GM23338 (cell line): Measurements from ENCODE around the gene SKP2. TPM values are rescaled to one million over a fixed set of nuclear protein-coding genes. Genes with fewer than 3 reads are reported as not detected.

Experiments
- ATAC-seq: fragments of 200-7000 bp; cut with Tn5 transposase; 3 replicates; pipeline ENCODE4 v1.9.1; 2020
- DNase-seq: peaks from one replicate; pipeline ENCODE4 v3.0.0-alpha.2; 2015; ENCODE audit warnings: low spot score
- H2AFZ ChIP-seq: fragments of 200-600 bp; sonication (generic); 2 replicates; pipeline ENCODE4 v1.8.0; 2016; ENCODE audit warnings: antibody characterized with exemption, mild to moderate bottlenecking, moderate library complexity
- H3F3A ChIP-seq: fragments of 200-600 bp; sonication (generic); replicated peaks from 2 replicates; pipeline ENCODE4 v1.8.0; 2017; ENCODE audit warnings: antibody characterized with exemption, mixed run types, low read depth
- H3K27ac ChIP-seq: fragments of 200-600 bp; sonication (generic); 2 replicates; pipeline ENCODE4 v1.6.1; 2016; ENCODE audit warnings: low read depth
- H3K27me3 ChIP-seq: fragments of 200-600 bp; sonication (generic); 2 replicates; pipeline ENCODE4 v1.8.0; 2016; ENCODE audit warnings: mild to moderate bottlenecking, mixed run types, moderate library complexity; ENCODE audit not compliant: insufficient read depth
- H3K36me3 ChIP-seq: fragments of 200-600 bp; sonication (generic); 2 replicates; pipeline ENCODE4 v1.8.0; 2016; ENCODE audit warnings: mild to moderate bottlenecking; ENCODE audit not compliant: insufficient read depth
- H3K4me1 ChIP-seq: fragments of 200-600 bp; sonication (generic); 2 replicates; pipeline ENCODE4 v1.8.0; 2016; ENCODE audit warnings: mild to moderate bottlenecking, moderate library complexity; ENCODE audit not compliant: insufficient read depth
- H3K4me2 ChIP-seq: fragments of 200-600 bp; sonication (generic); 2 replicates; pipeline ENCODE4 v1.7.1; 2017; ENCODE audit warnings: mixed run types
- H3K4me3 ChIP-seq: fragments of 200-600 bp; sonication (generic); 2 replicates; pipeline ENCODE4 v1.6.1; 2016; ENCODE audit warnings: mixed run types
- H3K79me2 ChIP-seq: fragments of 200-600 bp; sonication (generic); replicated peaks from 2 replicates; pipeline ENCODE4 v1.8.0; 2017; ENCODE audit warnings: mild to moderate bottlenecking; ENCODE audit not compliant: insufficient read depth
- H3K9me2 ChIP-seq: fragments of 200-600 bp; sonication (generic); 2 replicates; pipeline ENCODE4 v1.8.0; 2017; ENCODE audit not compliant: insufficient read depth
- H4K20me1 ChIP-seq: fragments of 200-600 bp; sonication (generic); replicated peaks from 2 replicates; pipeline ENCODE4 v1.8.0; 2017; ENCODE audit warnings: mild to moderate bottlenecking; ENCODE audit not compliant: insufficient read depth
- H3K27ac Mint-ChIP-seq: 2 replicates; pipeline ENCODE4 v1.8.0; 2020; ENCODE audit warnings: inconsistent platforms, mild to moderate bottlenecking, moderate library complexity, mixed read lengths
- H3K27me3 Mint-ChIP-seq: 3 replicates; pipeline ENCODE4 v1.8.0; 2022; ENCODE audit warnings: low read depth, mild to moderate bottlenecking, moderate library complexity, mixed read lengths, inconsistent platforms; ENCODE audit not compliant: insufficient read depth, poor library complexity
- H3K36me3 Mint-ChIP-seq: 3 replicates; pipeline ENCODE4 v1.8.0; 2021; ENCODE audit warnings: low read depth, mild to moderate bottlenecking, inconsistent platforms, moderate library complexity, mixed read lengths
- H3K4me1 Mint-ChIP-seq: 3 replicates; pipeline ENCODE4 v1.8.0; 2020; ENCODE audit warnings: mild to moderate bottlenecking, inconsistent platforms, mixed read lengths
- H3K4me3 Mint-ChIP-seq: 3 replicates; pipeline ENCODE4 v1.8.0; 2021; ENCODE audit warnings: moderate library complexity, mild to moderate bottlenecking, inconsistent platforms, mixed read lengths
- H3K9me3 Mint-ChIP-seq: 3 replicates; pipeline ENCODE4 v1.8.0; 2020; ENCODE audit warnings: moderate library complexity, mild to moderate bottlenecking, inconsistent platforms, mixed read lengths
- CREB1 ChIP-seq: fragments of 250-450 bp; sonication (Bioruptor Pico); IDR thresholded peaks from 2 replicates; pipeline ENCODE4 v1.5.0; 2020; ENCODE audit warnings: low read depth, mild to moderate bottlenecking, moderate library complexity
- EZH2phosphoT487 ChIP-seq: fragments of 200-600 bp; sonication (generic); IDR thresholded peaks from one replicate; pipeline ENCODE4 v1.8.1; 2018; ENCODE audit warnings: antibody characterized with exemption; ENCODE audit not compliant: unreplicated experiment
- JUNB ChIP-seq: IDR thresholded peaks from one replicate; pipeline ENCODE4 v1.6.1; 2016; ENCODE audit warnings: antibody characterized with exemption; ENCODE audit not compliant: unreplicated experiment
- NANOG ChIP-seq: IDR thresholded peaks from 2 replicates; pipeline ENCODE4 v1.6.1; 2016; ENCODE audit warnings: antibody characterized with exemption, borderline replicate concordance
- POLR2AphosphoS5 ChIP-seq: IDR thresholded peaks from 2 replicates; pipeline ENCODE4 v1.6.1; 2016; ENCODE audit warnings: antibody characterized with exemption, low read depth
- STAT1 ChIP-seq: IDR thresholded peaks from one replicate; pipeline ENCODE4 v1.6.1; 2016; ENCODE audit warnings: antibody characterized with exemption; ENCODE audit not compliant: unreplicated experiment
- ZNF331 ChIP-seq: fragments of 250-450 bp; sonication (Bioruptor Pico); IDR thresholded peaks from 2 replicates; pipeline ENCODE4 v1.5.0; 2020; ENCODE audit warnings: low read depth, mild to moderate bottlenecking, moderate library complexity
- polyA plus RNA-seq: library from polyadenylated mRNA; unstranded; fragments of >200 nt; fragmentation: Nextera tagmentation; extraction: Ambion mirVana; gene quantifications from 2 replicates; pipeline ENCODE4 v1.2.1, GENCODE V29; 2016
- total RNA-seq: library from RNA; depleted of rRNA; stranded (reverse); fragments of >200 nt; shearing (Covaris generic); gene quantifications from 2 replicates; pipeline ENCODE4 v1.2.3, GENCODE V29; 2014
- TF ChIP-seq, protein P1 (sequence below): fragments of 250-450 bp; sonication (Bioruptor Pico); IDR thresholded peaks from 2 replicates; pipeline ENCODE4 v1.5.0; 2020; ENCODE audit warnings: mild to moderate bottlenecking, moderate library complexity
- TF ChIP-seq, protein P2 (sequence below): IDR thresholded peaks from one replicate; pipeline ENCODE4 v1.6.1; 2018; ENCODE audit warnings: antibody characterized with exemption; ENCODE audit not compliant: unreplicated experiment
- TF ChIP-seq, protein P3 (sequence below): IDR thresholded peaks from 2 replicates; pipeline ENCODE4 v1.6.1; 2016; ENCODE audit warnings: antibody characterized with exemption

SKP2 gene
- total and polyA plus RNA-seq, 2 experiments from 2014 or later, result 66.6 to 75.6 TPM

DNA sequence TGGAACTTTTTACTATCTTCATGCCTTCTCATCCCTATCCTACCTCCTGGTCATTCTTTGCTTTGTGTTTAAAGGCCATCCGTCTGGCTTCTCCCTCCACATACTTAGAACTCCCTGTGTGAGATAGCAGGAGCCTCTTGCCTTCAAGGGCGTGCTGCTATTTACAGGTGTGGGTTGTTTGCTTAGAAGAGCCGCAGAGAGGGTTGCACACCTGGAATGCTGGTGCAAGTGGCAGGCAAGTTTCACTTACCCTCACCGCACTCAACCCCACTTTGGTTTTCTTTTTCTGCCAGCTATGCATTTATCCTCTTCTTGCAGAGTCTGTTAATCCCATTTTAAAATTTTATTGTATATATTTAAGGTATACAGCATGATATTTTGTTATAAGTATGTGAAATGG is 12.6 kb downstream of the SKP2 start:
- DNase-seq (no peak), ATAC-seq (no peak)
- H3K4me3 Mint-ChIP-seq, result no peak overlapping the region
- Histone ChIP-seq H3F3A (no peaks in the 10 kb centered on the region), H3K4me1 (no peaks in the 10 kb centered on the region; the same call in 1 of the 2 replicates), H3K27me3 (no peaks in the 10 kb centered on the region), H2AFZ (no peak overlapping the region), H3K79me2 (peaks cover 22% of the 10 kb centered on the region), H3K4me3 (no peak overlapping the region), H4K20me1 (peaks cover 29% of the 10 kb centered on the region; the same call in 1 of the 2 replicates), H3K27ac (no peak overlapping the region), H3K9me2 (no peaks in the 10 kb centered on the region), H3K4me2 (no peak overlapping the region), H3K36me3 (peaks cover 27% of the 10 kb centered on the region)
- no peaks in the 10 kb centered on the region for H3K4me1 Mint-ChIP-seq
- H3K9me3 Mint-ChIP-seq, result no peaks in the 10 kb centered on the region
- peaks cover 62% of the 10 kb centered on the region for H3K36me3 Mint-ChIP-seq
- H3K27me3 Mint-ChIP-seq, result no peaks in the 10 kb centered on the region
- no peak for TF ChIP-seq CREB1 (CRISPR knock-in tag)
- no peak for TF ChIP-seq POLR2AphosphoS5
- no peak overlapping the region for H3K27ac Mint-ChIP-seq

DNA sequence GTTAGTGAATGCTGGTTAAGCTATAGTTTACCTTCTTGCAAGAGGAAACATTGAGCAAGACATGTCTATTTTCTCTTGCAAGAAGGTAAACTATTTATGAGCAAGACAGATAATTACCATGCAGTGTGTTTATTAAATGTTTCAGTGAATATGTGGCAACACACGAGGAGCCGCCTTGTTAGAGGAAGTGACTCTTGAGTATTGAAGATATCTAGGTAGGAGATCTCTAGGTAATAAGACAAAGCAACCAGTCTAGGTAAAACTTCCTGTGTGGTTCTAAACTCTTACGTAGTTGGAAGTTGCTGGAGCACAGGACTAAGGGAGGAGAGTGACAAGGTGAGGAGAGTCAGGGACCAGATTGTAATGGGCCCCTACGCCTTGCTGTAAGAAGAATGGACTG is 16.8 kb downstream of the SKP2 start:
- H3K9me3 Mint-ChIP-seq, result no peaks in the 10 kb centered on the region
- H3K4me3 Mint-ChIP-seq, result no peak overlapping the region
- no peaks in the 10 kb centered on the region for H3K27me3 ChIP-seq
- no peaks in the 10 kb centered on the region for H3K4me1 Mint-ChIP-seq
- no peaks in the 10 kb centered on the region for H3K4me1 ChIP-seq
- no peaks in the 10 kb centered on the region for H3K9me2 ChIP-seq
- H3K4me3 ChIP-seq, result no peak overlapping the region
- no peak overlapping the region for H3K27ac ChIP-seq
- peaks cover 66% of the 10 kb centered on the region for H3K36me3 Mint-ChIP-seq
- no peak overlapping the region for H2AFZ ChIP-seq
- no peaks in the 10 kb centered on the region for H3K27me3 Mint-ChIP-seq
- H3K4me2 ChIP-seq, result no peak overlapping the region
- peaks cover 17% of the 10 kb centered on the region; the same call in 1 of the 2 replicates for H3K79me2 ChIP-seq
- ATAC-seq, result no peak
- no peaks in the 10 kb centered on the region for H3F3A ChIP-seq
- peaks cover 54% of the 10 kb centered on the region for H3K36me3 ChIP-seq
- H4K20me1 ChIP-seq, result peaks cover 14% of the 10 kb centered on the region
- TF ChIP-seq, protein P1, sequence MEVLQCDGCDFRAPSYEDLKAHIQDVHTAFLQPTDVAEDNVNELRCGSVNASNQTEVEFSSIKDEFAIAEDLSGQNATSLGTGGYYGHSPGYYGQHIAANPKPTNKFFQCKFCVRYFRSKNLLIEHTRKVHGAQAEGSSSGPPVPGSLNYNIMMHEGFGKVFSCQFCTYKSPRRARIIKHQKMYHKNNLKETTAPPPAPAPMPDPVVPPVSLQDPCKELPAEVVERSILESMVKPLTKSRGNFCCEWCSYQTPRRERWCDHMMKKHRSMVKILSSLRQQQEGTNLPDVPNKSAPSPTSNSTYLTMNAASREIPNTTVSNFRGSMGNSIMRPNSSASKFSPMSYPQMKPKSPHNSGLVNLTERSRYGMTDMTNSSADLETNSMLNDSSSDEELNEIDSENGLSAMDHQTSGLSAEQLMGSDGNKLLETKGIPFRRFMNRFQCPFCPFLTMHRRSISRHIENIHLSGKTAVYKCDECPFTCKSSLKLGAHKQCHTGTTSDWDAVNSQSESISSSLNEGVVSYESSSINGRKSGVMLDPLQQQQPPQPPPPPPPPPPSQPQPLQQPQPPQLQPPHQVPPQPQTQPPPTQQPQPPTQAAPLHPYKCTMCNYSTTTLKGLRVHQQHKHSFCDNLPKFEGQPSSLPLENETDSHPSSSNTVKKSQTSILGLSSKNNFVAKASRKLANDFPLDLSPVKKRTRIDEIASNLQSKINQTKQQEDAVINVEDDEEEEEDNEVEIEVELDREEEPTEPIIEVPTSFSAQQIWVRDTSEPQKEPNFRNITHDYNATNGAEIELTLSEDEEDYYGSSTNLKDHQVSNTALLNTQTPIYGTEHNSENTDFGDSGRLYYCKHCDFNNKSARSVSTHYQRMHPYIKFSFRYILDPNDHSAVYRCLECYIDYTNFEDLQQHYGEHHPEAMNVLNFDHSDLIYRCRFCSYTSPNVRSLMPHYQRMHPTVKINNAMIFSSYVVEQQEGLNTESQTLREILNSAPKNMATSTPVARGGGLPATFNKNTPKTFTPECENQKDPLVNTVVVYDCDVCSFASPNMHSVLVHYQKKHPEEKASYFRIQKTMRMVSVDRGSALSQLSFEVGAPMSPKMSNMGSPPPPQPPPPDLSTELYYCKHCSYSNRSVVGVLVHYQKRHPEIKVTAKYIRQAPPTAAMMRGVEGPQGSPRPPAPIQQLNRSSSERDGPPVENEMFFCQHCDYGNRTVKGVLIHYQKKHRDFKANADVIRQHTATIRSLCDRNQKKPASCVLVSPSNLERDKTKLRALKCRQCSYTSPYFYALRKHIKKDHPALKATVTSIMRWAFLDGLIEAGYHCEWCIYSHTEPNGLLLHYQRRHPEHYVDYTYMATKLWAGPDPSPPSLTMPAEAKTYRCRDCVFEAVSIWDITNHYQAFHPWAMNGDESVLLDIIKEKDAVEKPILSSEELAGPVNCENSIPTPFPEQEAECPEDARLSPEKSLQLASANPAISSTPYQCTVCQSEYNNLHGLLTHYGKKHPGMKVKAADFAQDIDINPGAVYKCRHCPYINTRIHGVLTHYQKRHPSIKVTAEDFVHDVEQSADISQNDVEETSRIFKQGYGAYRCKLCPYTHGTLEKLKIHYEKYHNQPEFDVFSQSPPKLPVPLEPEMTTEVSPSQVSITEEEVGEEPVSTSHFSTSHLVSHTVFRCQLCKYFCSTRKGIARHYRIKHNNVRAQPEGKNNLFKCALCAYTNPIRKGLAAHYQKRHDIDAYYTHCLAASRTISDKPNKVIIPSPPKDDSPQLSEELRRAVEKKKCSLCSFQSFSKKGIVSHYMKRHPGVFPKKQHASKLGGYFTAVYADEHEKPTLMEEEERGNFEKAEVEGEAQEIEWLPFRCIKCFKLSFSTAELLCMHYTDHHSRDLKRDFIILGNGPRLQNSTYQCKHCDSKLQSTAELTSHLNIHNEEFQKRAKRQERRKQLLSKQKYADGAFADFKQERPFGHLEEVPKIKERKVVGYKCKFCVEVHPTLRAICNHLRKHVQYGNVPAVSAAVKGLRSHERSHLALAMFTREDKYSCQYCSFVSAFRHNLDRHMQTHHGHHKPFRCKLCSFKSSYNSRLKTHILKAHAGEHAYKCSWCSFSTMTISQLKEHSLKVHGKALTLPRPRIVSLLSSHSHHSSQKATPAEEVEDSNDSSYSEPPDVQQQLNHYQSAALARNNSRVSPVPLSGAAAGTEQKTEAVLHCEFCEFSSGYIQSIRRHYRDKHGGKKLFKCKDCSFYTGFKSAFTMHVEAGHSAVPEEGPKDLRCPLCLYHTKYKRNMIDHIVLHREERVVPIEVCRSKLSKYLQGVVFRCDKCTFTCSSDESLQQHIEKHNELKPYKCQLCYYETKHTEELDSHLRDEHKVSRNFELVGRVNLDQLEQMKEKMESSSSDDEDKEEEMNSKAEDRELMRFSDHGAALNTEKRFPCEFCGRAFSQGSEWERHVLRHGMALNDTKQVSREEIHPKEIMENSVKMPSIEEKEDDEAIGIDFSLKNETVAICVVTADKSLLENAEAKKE (CRISPR knock-in tag), result no peak
- TF ChIP-seq POLR2AphosphoS5 (no peak), CREB1 (CRISPR knock-in tag) (no peak), STAT1 (no peak), JUNB (no peak), EZH2phosphoT487 (no peak), NANOG (no peak), ZNF331 (no peak)
- TF ChIP-seq, protein P2, sequence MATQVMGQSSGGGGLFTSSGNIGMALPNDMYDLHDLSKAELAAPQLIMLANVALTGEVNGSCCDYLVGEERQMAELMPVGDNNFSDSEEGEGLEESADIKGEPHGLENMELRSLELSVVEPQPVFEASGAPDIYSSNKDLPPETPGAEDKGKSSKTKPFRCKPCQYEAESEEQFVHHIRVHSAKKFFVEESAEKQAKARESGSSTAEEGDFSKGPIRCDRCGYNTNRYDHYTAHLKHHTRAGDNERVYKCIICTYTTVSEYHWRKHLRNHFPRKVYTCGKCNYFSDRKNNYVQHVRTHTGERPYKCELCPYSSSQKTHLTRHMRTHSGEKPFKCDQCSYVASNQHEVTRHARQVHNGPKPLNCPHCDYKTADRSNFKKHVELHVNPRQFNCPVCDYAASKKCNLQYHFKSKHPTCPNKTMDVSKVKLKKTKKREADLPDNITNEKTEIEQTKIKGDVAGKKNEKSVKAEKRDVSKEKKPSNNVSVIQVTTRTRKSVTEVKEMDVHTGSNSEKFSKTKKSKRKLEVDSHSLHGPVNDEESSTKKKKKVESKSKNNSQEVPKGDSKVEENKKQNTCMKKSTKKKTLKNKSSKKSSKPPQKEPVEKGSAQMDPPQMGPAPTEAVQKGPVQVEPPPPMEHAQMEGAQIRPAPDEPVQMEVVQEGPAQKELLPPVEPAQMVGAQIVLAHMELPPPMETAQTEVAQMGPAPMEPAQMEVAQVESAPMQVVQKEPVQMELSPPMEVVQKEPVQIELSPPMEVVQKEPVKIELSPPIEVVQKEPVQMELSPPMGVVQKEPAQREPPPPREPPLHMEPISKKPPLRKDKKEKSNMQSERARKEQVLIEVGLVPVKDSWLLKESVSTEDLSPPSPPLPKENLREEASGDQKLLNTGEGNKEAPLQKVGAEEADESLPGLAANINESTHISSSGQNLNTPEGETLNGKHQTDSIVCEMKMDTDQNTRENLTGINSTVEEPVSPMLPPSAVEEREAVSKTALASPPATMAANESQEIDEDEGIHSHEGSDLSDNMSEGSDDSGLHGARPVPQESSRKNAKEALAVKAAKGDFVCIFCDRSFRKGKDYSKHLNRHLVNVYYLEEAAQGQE, result no peak
- TF ChIP-seq, protein P3, sequence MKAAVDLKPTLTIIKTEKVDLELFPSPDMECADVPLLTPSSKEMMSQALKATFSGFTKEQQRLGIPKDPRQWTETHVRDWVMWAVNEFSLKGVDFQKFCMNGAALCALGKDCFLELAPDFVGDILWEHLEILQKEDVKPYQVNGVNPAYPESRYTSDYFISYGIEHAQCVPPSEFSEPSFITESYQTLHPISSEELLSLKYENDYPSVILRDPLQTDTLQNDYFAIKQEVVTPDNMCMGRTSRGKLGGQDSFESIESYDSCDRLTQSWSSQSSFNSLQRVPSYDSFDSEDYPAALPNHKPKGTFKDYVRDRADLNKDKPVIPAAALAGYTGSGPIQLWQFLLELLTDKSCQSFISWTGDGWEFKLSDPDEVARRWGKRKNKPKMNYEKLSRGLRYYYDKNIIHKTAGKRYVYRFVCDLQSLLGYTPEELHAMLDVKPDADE, result no peak
- H3K27ac Mint-ChIP-seq, result no peak overlapping the region
- no peak for DNase-seq
